Measurements from ENCODE around the gene PEAK1. TPM values are rescaled to one million over a fixed set of nuclear protein-coding genes. Genes with fewer than 3 reads are reported as not detected.

PEAK1 gene
- total and polyA plus RNA-seq, 10 of the 15 experiments (the other 5 are each of a cell fraction or from before 2014, with no cell fraction given) = 0.62 to 24.2 (median 11.2) TPM

GRCh38 chr15:77420610-77421369 lies 886 bp upstream of the PEAK1 start, which contains the start of gene HMG20A (continued):
- TF ChIP-seq PRDM15 (CRISPR knock-in tag; IDR thresholded peaks at IDR 0.05) (no peak), CBX5 (IDR thresholded peaks at IDR 0.05; ENCODE audit: low read depth) (no peak), FOXK2 (IDR thresholded peaks at IDR 0.05) (no peak), ZNF592 (IDR thresholded peaks at IDR 0.05) (no peak), CHD1 (IDR thresholded peaks at IDR 0.05; ENCODE audit: low read depth, low read length) (no peak), IRF5 (IDR thresholded peaks at IDR 0.05; ENCODE audit: borderline replicate concordance) (no peak), GABPA (IDR thresholded peaks at IDR 0.05; ENCODE audit: low read depth) (peak; percentile 86), ZNF24 (IDR thresholded peaks at IDR 0.05) (no peak), HSF1 (IDR thresholded peaks at IDR 0.05; ENCODE audit: low read depth, low read length) (0 out of 2 replicates have a peak, but pooled peaks have one; percentile 29), SP1 (IDR thresholded peaks at IDR 0.05; ENCODE audit: low read depth, low read length) (no peak), CEBPZ (IDR thresholded peaks at IDR 0.05; ENCODE audit: low read depth, low read length) (no peak; the same call in 1 of the 2 replicates), STAT3 (IDR thresholded peaks at IDR 0.05; ENCODE audit: low read depth, low read length) (no peak), ZBED1 (IDR thresholded peaks at IDR 0.05; ENCODE audit: borderline replicate concordance) (no peak)

All from GM12878 (cell line).